ENCODE results near the gene XYLT1. TPM values are rescaled to one million over a fixed set of nuclear protein-coding genes. Genes with fewer than 3 reads are reported as not detected.
A peak's percentile ranks its signal among the peaks of the same experiment; 100 is the strongest.

The XYLT1 gene
- polyA plus RNA-seq, 1 donor, result 9.9 TPM

DNA sequence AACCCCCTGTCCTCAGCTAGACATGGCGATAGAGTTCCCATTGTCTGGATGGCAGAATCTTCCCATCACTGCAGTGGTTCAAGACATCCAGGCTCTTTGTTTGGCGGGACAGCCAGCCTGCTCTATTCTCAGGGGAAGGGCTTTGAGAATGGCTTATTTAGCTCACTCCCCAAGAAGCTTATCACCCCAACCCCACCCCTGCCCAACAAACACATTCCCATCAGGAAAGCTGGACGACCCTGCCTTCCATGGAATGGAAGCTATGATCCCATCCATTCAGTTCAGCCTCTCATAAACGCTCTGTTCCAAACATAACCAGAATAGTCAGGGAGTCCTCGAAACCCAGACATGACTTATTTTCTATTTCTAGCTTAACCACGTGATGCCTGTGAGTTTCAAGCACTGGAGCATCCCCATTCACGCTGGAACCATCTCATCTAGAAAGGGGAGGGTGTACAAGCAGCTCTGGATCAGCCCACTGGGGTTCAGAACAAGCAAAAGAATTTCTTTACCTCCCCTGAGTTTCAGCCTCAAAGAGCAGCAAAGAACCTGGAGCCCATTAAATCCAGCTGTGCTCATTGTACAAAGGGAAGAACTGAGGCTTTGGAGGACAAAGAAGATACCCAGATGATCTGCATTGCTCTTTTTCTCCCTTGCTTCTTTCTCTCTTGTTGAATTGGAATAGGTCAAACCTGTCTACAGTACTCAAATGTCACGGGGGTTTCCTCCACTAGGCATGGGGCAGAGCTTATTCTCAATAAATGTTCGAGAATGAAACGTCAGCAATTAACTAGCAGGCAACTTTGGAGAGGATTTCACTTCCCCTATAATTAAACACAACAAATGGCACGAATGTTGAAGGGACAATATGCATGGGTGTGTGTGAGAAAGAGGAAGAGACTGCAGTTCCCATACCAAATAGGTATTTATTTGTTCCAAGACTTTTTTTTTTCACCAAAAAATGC lies 93.1 kb downstream of the XYLT1 start:
- DNase-seq, result peak in 1 of 2 donors; percentile 32
- Histone ChIP-seq H3K27me3 (ENCODE audit: control insufficient read depth, insufficient read depth, low read length) (no peaks in the 10 kb centered on the region), H3K4me1 (ENCODE audit: control insufficient read depth, insufficient read depth, low read length) (peaks cover 6% of the 10 kb centered on the region), H3K36me3 (ENCODE audit: control insufficient read depth, insufficient read depth, low read length) (no peaks in the 10 kb centered on the region), H3K4me3 (ENCODE audit: low read length) (no peak overlapping the region), H3K9me3 (ENCODE audit: control insufficient read depth, low read depth, low read length) (no peaks in the 10 kb centered on the region), H3K27ac (ENCODE audit: low read length) (peak overlapping the region; percentile 42)
- 52% methylated on average over 4 of the region's 11 CpGs for WGBS (ENCODE audit: insufficient coverage, low lambda C conversion rate)

DNA sequence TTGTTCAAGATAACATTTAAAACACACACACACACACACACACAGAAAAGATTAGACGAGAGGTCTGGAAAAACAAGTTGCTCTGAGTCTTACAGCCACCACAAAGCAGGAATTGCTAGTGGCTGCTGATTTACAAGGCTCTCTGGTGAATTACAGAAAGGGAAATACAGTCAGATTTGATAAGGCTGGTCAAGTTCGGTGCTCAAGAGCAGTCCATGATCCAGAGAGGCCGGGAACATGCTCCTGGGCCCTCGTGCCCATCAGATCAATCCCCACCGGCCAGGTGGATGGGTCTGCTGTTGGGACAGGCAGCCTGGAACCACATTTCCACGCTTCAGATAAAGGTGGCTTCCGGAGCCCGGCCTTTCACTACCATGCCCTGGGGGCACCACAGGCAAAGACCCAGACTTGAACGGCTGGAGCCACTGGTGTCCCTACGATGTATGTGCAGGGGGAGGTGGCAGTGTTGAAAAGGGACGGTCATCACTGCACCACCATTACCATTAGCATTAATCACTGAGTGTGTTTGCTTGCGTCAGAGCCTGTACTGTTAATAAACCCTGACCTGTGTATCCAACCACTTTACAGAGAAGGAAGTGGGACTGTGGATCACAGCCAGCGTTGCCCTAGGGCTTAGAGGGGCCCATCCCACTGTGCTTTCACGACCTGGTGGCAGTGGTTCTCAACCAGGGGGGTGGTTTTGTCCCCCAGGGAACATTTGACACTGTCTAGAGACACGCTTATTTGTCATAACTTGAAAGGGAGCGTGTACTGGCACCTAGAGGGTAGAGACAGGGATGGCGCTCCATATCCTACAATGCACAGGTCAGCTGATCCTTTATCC lies 95.1 kb downstream of the XYLT1 start:
- DNase-seq, result peak in 1 of 2 donors; percentile 75
- no peaks in the 10 kb centered on the region for H3K36me3 ChIP-seq (ENCODE audit: control insufficient read depth, insufficient read depth, low read length)
- H3K27me3 ChIP-seq (ENCODE audit: control insufficient read depth, insufficient read depth, low read length), result no peaks in the 10 kb centered on the region
- H3K4me3 ChIP-seq (ENCODE audit: low read length), result no peak overlapping the region
- no CpG with 5 or more reads among the region's 17 CpGs for WGBS (ENCODE audit: insufficient coverage, low lambda C conversion rate)
- no peaks in the 10 kb centered on the region for H3K9me3 ChIP-seq (ENCODE audit: control insufficient read depth, low read depth, low read length)
- peak overlapping the region; percentile 45 for H3K27ac ChIP-seq (ENCODE audit: low read length)
- peaks cover 8% of the 10 kb centered on the region for H3K4me1 ChIP-seq (ENCODE audit: control insufficient read depth, insufficient read depth, low read length)

DNA sequence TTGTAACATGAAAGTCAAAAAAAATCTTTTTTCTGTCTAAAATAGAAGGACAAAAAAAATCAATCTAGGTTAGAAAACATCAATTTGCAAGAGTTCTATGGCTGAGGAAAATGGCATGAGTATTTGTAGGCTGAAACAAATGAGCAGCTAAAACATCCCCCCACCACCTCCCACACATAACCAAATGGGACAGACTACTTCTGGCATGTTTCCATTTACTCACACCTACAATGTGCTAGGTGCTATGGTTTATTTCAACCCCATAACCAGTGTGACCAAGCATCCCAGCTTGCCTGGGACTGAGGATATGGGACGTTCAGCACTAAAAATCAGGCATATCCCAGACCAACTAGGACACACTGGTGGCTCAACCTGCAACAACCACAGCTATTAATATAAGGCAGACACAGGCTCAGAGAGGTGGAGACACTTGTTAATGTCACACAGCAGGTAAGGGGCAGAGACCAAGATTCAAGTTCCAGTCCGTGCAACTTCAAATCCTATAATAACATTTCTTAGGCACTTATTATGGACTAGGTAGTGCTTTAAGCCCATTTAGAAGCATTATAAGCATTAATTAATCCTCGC lies 96.0 kb downstream of the XYLT1 start:
- Histone ChIP-seq H3K4me1 (ENCODE audit: control insufficient read depth, insufficient read depth, low read length) (peaks cover 17% of the 10 kb centered on the region), H3K9me3 (ENCODE audit: control insufficient read depth, low read depth, low read length) (no peaks in the 10 kb centered on the region), H3K4me3 (ENCODE audit: low read length) (no peak overlapping the region), H3K27me3 (ENCODE audit: control insufficient read depth, insufficient read depth, low read length) (no peaks in the 10 kb centered on the region), H3K27ac (ENCODE audit: low read length) (no peak overlapping the region), H3K36me3 (ENCODE audit: control insufficient read depth, insufficient read depth, low read length) (no peaks in the 10 kb centered on the region)
- WGBS (ENCODE audit: insufficient coverage, low lambda C conversion rate), result no CpG with 5 or more reads among the region's 3 CpGs
- no peak for DNase-seq

DNA sequence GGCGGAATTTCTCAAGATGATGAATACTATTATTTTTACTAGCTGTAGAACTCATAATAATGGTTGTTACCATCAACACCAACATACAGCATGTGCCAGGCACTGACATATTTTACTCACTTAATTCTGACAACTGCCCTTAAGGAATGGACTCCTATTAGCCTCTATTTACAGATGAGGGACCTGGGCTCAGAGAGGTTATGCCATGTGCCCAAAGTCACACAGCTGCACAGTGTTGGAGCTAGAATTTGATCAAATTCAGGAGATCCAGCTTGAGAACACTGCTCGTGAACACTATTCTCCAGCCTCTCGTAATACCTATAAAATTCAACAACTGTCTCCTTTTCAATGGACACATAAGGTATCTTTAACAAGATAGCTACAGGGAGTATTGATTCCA lies 97.2 kb downstream of the XYLT1 start:
- no peak for DNase-seq
- WGBS (ENCODE audit: insufficient coverage, low lambda C conversion rate), result no CpG with 5 or more reads among the region's 3 CpGs
- Histone ChIP-seq H3K36me3 (ENCODE audit: control insufficient read depth, insufficient read depth, low read length) (no peaks in the 10 kb centered on the region), H3K27ac (ENCODE audit: low read length) (no peak overlapping the region), H3K27me3 (ENCODE audit: control insufficient read depth, insufficient read depth, low read length) (no peaks in the 10 kb centered on the region), H3K9me3 (ENCODE audit: control insufficient read depth, low read depth, low read length) (no peaks in the 10 kb centered on the region), H3K4me1 (ENCODE audit: control insufficient read depth, insufficient read depth, low read length) (peaks cover 19% of the 10 kb centered on the region), H3K4me3 (ENCODE audit: low read length) (no peak overlapping the region)

GRCh38 chr16:17372386-17372785 lies 98.4 kb downstream of the XYLT1 start:
- no peak for DNase-seq
- Histone ChIP-seq H3K4me1 (ENCODE audit: control insufficient read depth, insufficient read depth, low read length) (peaks cover 19% of the 10 kb centered on the region), H3K36me3 (ENCODE audit: control insufficient read depth, insufficient read depth, low read length) (no peaks in the 10 kb centered on the region), H3K9me3 (ENCODE audit: control insufficient read depth, low read depth, low read length) (no peaks in the 10 kb centered on the region), H3K4me3 (ENCODE audit: low read length) (no peak overlapping the region), H3K27ac (ENCODE audit: low read length) (no peak overlapping the region), H3K27me3 (ENCODE audit: control insufficient read depth, insufficient read depth, low read length) (no peaks in the 10 kb centered on the region)
- 80% methylated on average over 1 of the region's 5 CpGs for WGBS (ENCODE audit: insufficient coverage, low lambda C conversion rate)

GRCh38 chr16:17371299-17371698 lies 99.5 kb downstream of the XYLT1 start:
- Histone ChIP-seq H3K27me3 (ENCODE audit: control insufficient read depth, insufficient read depth, low read length) (no peaks in the 10 kb centered on the region), H3K36me3 (ENCODE audit: control insufficient read depth, insufficient read depth, low read length) (no peaks in the 10 kb centered on the region), H3K27ac (ENCODE audit: low read length) (no peak overlapping the region), H3K9me3 (ENCODE audit: control insufficient read depth, low read depth, low read length) (no peaks in the 10 kb centered on the region), H3K4me1 (ENCODE audit: control insufficient read depth, insufficient read depth, low read length) (peaks cover 19% of the 10 kb centered on the region), H3K4me3 (ENCODE audit: low read length) (no peak overlapping the region)
- whole genome bisulfite sequencing (ENCODE audit: insufficient coverage, low lambda C conversion rate), result 60% methylated on average over 1 of the region's 2 CpGs
- DNase-seq, result no peak

DNA sequence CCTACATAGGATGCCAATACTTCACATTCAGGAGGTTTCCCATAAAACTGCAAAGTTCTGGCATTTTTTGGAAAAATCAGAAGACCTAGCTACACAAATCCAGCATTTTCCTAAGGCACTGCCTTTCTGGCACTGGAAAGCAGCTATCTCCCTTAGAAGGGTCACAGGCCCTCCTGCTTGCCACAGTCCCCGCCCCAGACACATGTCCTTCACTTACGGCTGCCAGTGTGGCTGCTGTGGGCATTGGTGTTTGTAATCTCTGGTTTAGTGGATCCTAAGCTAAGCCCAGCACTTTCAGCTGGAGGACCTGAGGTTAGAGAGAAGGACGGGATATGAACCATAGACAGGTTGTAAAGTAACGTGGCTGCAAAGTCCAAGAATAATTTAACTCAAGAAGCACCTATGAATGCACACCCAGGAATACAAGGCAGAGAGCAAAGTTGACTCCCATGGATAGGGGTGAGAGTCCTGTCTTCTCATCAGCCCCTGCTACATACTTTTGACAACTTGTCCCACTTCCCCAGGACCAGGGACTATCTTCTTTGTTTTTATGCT lies 100.0 kb downstream of the XYLT1 start:
- H3K9me3 ChIP-seq (ENCODE audit: control insufficient read depth, low read depth, low read length), result no peaks in the 10 kb centered on the region
- peak in 1 of 2 donors; percentile 73 for DNase-seq
- H3K27me3 ChIP-seq (ENCODE audit: control insufficient read depth, insufficient read depth, low read length), result no peaks in the 10 kb centered on the region
- WGBS (ENCODE audit: insufficient coverage, low lambda C conversion rate), result no CpG with 5 or more reads among the region's 4 CpGs
- H3K27ac ChIP-seq (ENCODE audit: low read length), result peak overlapping the region; percentile 52
- no peaks in the 10 kb centered on the region for H3K36me3 ChIP-seq (ENCODE audit: control insufficient read depth, insufficient read depth, low read length)
- peaks cover 17% of the 10 kb centered on the region for H3K4me1 ChIP-seq (ENCODE audit: control insufficient read depth, insufficient read depth, low read length)
- H3K4me3 ChIP-seq (ENCODE audit: low read length), result no peak overlapping the region

- no peaks in the 10 kb centered on the region for H3K36me3 ChIP-seq (ENCODE audit: control insufficient read depth, insufficient read depth, low read length)
- no peaks in the 10 kb centered on the region for H3K27me3 ChIP-seq (ENCODE audit: control insufficient read depth, insufficient read depth, low read length)
- 83% methylated on average over 1 of the region's 13 CpGs for WGBS (ENCODE audit: insufficient coverage, low lambda C conversion rate)
- peak overlapping the region; percentile 52 for H3K27ac ChIP-seq (ENCODE audit: low read length)
- H3K4me1 ChIP-seq (ENCODE audit: control insufficient read depth, insufficient read depth, low read length), result peaks cover 13% of the 10 kb centered on the region
- no peak overlapping the region for H3K4me3 ChIP-seq (ENCODE audit: low read length)
- no peaks in the 10 kb centered on the region for H3K9me3 ChIP-seq (ENCODE audit: control insufficient read depth, low read depth, low read length)
- DNase-seq, result no peak
Observed at GRCh38 chr16:17370223-17370707, 100.5 kb downstream of the XYLT1 start.

DNA sequence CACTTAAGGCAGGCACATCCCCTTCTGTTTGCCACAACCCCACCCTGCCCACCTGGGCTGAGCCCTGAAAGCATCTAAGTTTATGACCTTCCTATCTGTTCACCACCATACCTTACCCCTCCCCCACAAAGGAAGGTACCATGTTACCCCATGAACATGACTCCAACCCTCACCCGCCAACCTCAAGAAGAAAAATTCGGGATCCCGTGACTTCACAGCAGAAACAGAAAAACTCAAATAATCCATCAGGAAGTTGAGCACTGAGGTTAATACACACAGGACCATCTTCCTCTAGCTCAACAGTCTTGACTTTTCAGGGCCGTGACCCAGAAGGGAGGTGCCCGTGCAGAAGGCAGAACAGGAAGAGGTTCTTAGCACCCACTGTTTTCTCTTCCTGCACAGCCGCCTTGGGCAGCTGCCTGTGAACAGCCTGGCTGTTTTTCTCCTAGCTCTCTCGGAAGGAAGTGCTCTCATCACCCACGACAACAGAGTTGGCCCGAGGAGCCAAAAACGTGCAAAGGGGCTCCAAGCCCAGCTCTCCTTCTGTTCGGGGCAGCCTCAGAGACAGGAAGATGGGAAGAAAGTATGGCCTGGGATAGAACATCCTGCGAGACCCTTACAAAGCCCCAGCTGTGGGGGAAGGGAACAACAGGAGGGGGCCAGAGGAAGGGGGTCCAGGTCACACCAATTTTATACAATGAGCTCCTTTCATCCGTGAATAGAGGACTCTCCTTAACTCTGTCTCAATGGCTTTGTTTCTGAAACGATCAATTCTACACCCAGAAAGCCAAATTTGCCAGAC lies 101.1 kb downstream of the XYLT1 start:
- Histone ChIP-seq H3K27me3 (ENCODE audit: control insufficient read depth, insufficient read depth, low read length) (no peaks in the 10 kb centered on the region), H3K4me3 (ENCODE audit: low read length) (no peak overlapping the region), H3K36me3 (ENCODE audit: control insufficient read depth, insufficient read depth, low read length) (no peaks in the 10 kb centered on the region), H3K27ac (ENCODE audit: low read length) (peak overlapping the region; percentile 24), H3K4me1 (ENCODE audit: control insufficient read depth, insufficient read depth, low read length) (peaks cover 13% of the 10 kb centered on the region), H3K9me3 (ENCODE audit: control insufficient read depth, low read depth, low read length) (no peaks in the 10 kb centered on the region)
- DNase-seq, result peak in 1 of 2 donors; percentile 25
- WGBS (ENCODE audit: insufficient coverage, low lambda C conversion rate), result no CpG with 5 or more reads among the region's 14 CpGs
